Upper lobe of left lung (tissue), 6 donors: Measurements from ENCODE around the gene GGT7. TPM values are rescaled to one million over a fixed set of nuclear protein-coding genes. Genes with fewer than 3 reads are reported as not detected.
A peak's percentile ranks its signal among the peaks of the same experiment; 100 is the strongest.

ENCODE experiments used
- ATAC-seq, 2 donors: fragments of 200-7000 bp; cut with Tn5 transposase; one replicate each; pipeline ENCODE4 v1.9.1; 2022; ENCODE audit warnings: mild to moderate bottlenecking in 2 of 2, moderate library complexity in 2 of 2; ENCODE audit not compliant: low FRiP score in 2 of 2
- DNase-seq, 2 donors: peaks; one replicate each; pipeline ENCODE4 v3.0.0-alpha.2; 2019 to 2020
- H3K27ac ChIP-seq, 4 donors: fragments of 200-600 bp; sonication (generic); one replicate each; pipeline ENCODE4 v1.5.1; 2016 to 2019
- H3K27me3 ChIP-seq, 4 donors: fragments of 200-600 bp; sonication (generic); one replicate each; pipeline ENCODE4 v1.5.1; 2017 to 2019
- H3K36me3 ChIP-seq, 4 donors: fragments of 200-600 bp; sonication (generic); one replicate each; pipeline ENCODE4 v1.5.1; 2016 to 2019
- H3K4me1 ChIP-seq, 4 donors: fragments of 200-600 bp; sonication (generic); one replicate each; pipeline ENCODE4 v1.5.1; 2018 to 2019
- H3K4me3 ChIP-seq, 4 donors: fragments of 200-600 bp; sonication (generic); one replicate each; pipeline ENCODE4 v1.5.1; 2017 to 2019; ENCODE audit warnings: mild to moderate bottlenecking in 2 of 4, moderate library complexity in 1 of 4
- H3K9me3 ChIP-seq, 4 donors: fragments of 200-600 bp; sonication (generic); one replicate each; pipeline ENCODE4 v1.5.1; 2018 to 2019
- CTCF ChIP-seq, 6 experiments: fragments of 450-650 bp in 4 of 6; fragments of 200-600 bp in 2 of 6; sonication (generic) in 2 of 6; IDR thresholded peaks; one replicate each; pipeline ENCODE4 v1.5.1; 2016 to 2019; ENCODE audit warnings: antibody characterized with exemption in 6 of 6
- EP300 ChIP-seq, 4 donors: sonication (generic); formaldehyde crosslinking; IDR thresholded peaks; one replicate each; pipeline ENCODE4 v1.5.1; 2017; ENCODE audit warnings: antibody characterized with exemption in 4 of 4, control low read depth in 2 of 4
- POLR2A ChIP-seq, 4 donors: fragments of 450-650 bp; IDR thresholded peaks; one replicate each; pipeline ENCODE4 v1.5.1; 2016 to 2017; ENCODE audit warnings: antibody characterized with exemption in 4 of 4, mild to moderate bottlenecking in 2 of 4
- POLR2AphosphoS5 ChIP-seq, 2 donors: sonication (generic); formaldehyde crosslinking; IDR thresholded peaks; one replicate each; pipeline ENCODE4 v1.5.1; 2017; ENCODE audit warnings: antibody characterized with exemption in 2 of 2
- WGBS, 2 donors: methylation state at CpG; one replicate each; pipeline ENCODE4 v1.1.5; 2017 to 2018; 5-methylcytosine and 5-hydroxymethylcytosine counted together
- total RNA-seq, 6 donors: library from RNA; depleted of rRNA in 4 of 6; stranded (reverse); fragments of >200 nt in 4 of 6; gene quantifications; one replicate each; pipeline versions ENCODE4 v1.1.0 to v1.2.1, GENCODE V29; 2016 to 2021
- donor health status: DM: no; HTN: no; CAD: no; lungs with moderate emphysema.
- donor health status: DM: no; HTN: yes; CAD: no; lungs with severe emphysema.

GGT7 gene
- 10 to 100 TPM; 12.9 to 49.2 (median 25.1) TPM for total RNA-seq

- TF ChIP-seq POLR2AphosphoS5 (IDR thresholded peaks at IDR 0.05) (peak; percentile 46 to 62), POLR2A (IDR thresholded peaks at IDR 0.05) (peak in 2 of 4 donors; percentile 36 to 63), EP300 (IDR thresholded peaks at IDR 0.05) (peak in 1 of 4 donors; percentile 38), CTCF (IDR thresholded peaks at IDR 0.05) (peak; percentile 70 to 84 (median 75))
- 0 to 4% methylated on average over 8 to 24 of the region's 52 CpGs for WGBS, 2 donors
- no peaks in the 10 kb centered on the region for H3K27me3 ChIP-seq
- peak within 1 kb of the TSS; percentile 39 to 71 (median 59) for H3K4me3 ChIP-seq
- ATAC-seq (peak; percentile 66 to 80), DNase-seq (peak; percentile 93 to 96)
- no peaks in the 10 kb centered on the region for H3K9me3 ChIP-seq
- no peaks in the 10 kb centered on the region for H3K36me3 ChIP-seq
- H3K4me1 ChIP-seq: peaks cover 34 to 49% (median 40%) of the 10 kb centered on the region in 4 donors
- peak within 1 kb of the TSS in 3 of 4 donors; percentile 52 to 60 (median 54) for H3K27ac ChIP-seq
Observed at GRCh38 chr20:34872622-34873224, at the start of gene GGT7. GGT7 (minus strand) TSS chr20:34872856; CDS start chr20:34872815, 41 bp downstream.

- Histone ChIP-seq H3K27me3 (no peaks in the 10 kb centered on the region), H3K27ac (peak overlapping the region; percentile 36 to 70 (median 64)), H3K9me3 (no peaks in the 10 kb centered on the region), H3K36me3 (peaks cover 3 to 85% (median 38%) of the 10 kb centered on the region in 4 donors), H3K4me3 (no peak overlapping the region), H3K4me1 (peaks cover 5 to 17% (median 8%) of the 10 kb centered on the region in 4 donors)
- WGBS, 2 donors: 77 to 95% methylated on average over 2 to 3 of the region's 3 CpGs
- DNase-seq (no peak), ATAC-seq (no peak)
- TF ChIP-seq POLR2A (IDR thresholded peaks at IDR 0.05) (no peak), POLR2AphosphoS5 (IDR thresholded peaks at IDR 0.05) (no peak), EP300 (IDR thresholded peaks at IDR 0.05) (no peak), CTCF (IDR thresholded peaks at IDR 0.05) (no peak)
Observed at GRCh38 chr20:34921436-34921835, 48.8 kb upstream of the GGT7 start.

- H3K9me3 ChIP-seq: no peaks in the 10 kb centered on the region
- DNase-seq (no peak), ATAC-seq (no peak)
- peaks cover 5 to 17% (median 8%) of the 10 kb centered on the region in 4 donors for H3K4me1 ChIP-seq
- no peak overlapping the region for H3K27ac ChIP-seq
- TF ChIP-seq POLR2AphosphoS5 (IDR thresholded peaks at IDR 0.05): no peak
- no peak for TF ChIP-seq CTCF (IDR thresholded peaks at IDR 0.05)
- TF ChIP-seq POLR2A (IDR thresholded peaks at IDR 0.05): no peak
- no peak for TF ChIP-seq EP300 (IDR thresholded peaks at IDR 0.05)
- H3K27me3 ChIP-seq: no peaks in the 10 kb centered on the region
- H3K4me3 ChIP-seq: no peak overlapping the region
- peaks cover 3 to 75% (median 32%) of the 10 kb centered on the region in 4 donors for H3K36me3 ChIP-seq
Observed at GRCh38 chr20:34920055-34920454, 47.4 kb upstream of the GGT7 start.

- Histone ChIP-seq H3K4me3 (no peak overlapping the region), H3K9me3 (no peaks in the 10 kb centered on the region), H3K36me3 (peaks cover 0 to 60% (median 24%) of the 10 kb centered on the region in 4 donors), H3K27ac (no peak overlapping the region), H3K27me3 (no peaks in the 10 kb centered on the region), H3K4me1 (peaks cover 0 to 10% (median 0%) of the 10 kb centered on the region in 4 donors)
- ATAC-seq: no peak
- no peak for TF ChIP-seq POLR2A (IDR thresholded peaks at IDR 0.05)
- TF ChIP-seq EP300 (IDR thresholded peaks at IDR 0.05): no peak
- TF ChIP-seq CTCF (IDR thresholded peaks at IDR 0.05): no peak
- TF ChIP-seq POLR2AphosphoS5 (IDR thresholded peaks at IDR 0.05): no peak
- WGBS, 2 donors: 72 to 79% methylated on average over 2 of the region's 2 CpGs
- no peak for DNase-seq
Observed at GRCh38 chr20:34916774-34917354, 44.2 kb upstream of the GGT7 start.
